ENCODE measurements around the gene MRPL3. TPM values are rescaled to one million over a fixed set of nuclear protein-coding genes. Genes with fewer than 3 reads are reported as not detected.
A peak's percentile ranks its signal among the peaks of the same experiment; 100 is the strongest.

Gene MRPL3
- total RNA-seq (2021), result 127 to 162 TPM (median 135 TPM) in 3 replicates
- percentile 96 among the genes with signal in this experiment for Bru-seq, nascent RNA
- long read RNA-seq, experiment 1, transcript MRPL3-209 (10 exons, 1,377 nt), result minor isoform, 10 of 487 reads
- long read RNA-seq, experiment 1, transcript MRPL3-201 (10 exons, 1,706 nt), result major isoform, 414 of 487 reads
- long read RNA-seq, experiment 1, partial matches to known transcripts, result 28 of 487 reads
- long read RNA-seq, experiment 1, other reads (novel, unspliced or antisense), result 29 of 487 reads
- long read RNA-seq, experiment 2, transcript MRPL3-201 (10 exons, 1,706 nt), result major isoform, 136 of 258 reads
- long read RNA-seq, experiment 2, partial matches to known transcripts, result 43 of 258 reads
- long read RNA-seq, experiment 2, other reads (novel, unspliced or antisense), result 76 of 258 reads
- long read RNA-seq, experiment 3, transcript MRPL3-201 (10 exons, 1,706 nt), result major isoform, 982 of 1,087 reads
- long read RNA-seq, experiment 3, transcript MRPL3-209 (10 exons, 1,377 nt), result minor isoform, 21 of 1,087 reads
- long read RNA-seq, experiment 3, transcript MRPL3-202 (11 exons, 1,457 nt), result minor isoform, 15 of 1,087 reads
- long read RNA-seq, experiment 3, transcript MRPL3-208 (4 exons, 813 nt), result minor isoform, 8 of 1,087 reads
- long read RNA-seq, experiment 3, partial matches to known transcripts, result 9 of 1,087 reads
- long read RNA-seq, experiment 3, other reads (novel, unspliced or antisense), result 52 of 1,087 reads

DNA sequence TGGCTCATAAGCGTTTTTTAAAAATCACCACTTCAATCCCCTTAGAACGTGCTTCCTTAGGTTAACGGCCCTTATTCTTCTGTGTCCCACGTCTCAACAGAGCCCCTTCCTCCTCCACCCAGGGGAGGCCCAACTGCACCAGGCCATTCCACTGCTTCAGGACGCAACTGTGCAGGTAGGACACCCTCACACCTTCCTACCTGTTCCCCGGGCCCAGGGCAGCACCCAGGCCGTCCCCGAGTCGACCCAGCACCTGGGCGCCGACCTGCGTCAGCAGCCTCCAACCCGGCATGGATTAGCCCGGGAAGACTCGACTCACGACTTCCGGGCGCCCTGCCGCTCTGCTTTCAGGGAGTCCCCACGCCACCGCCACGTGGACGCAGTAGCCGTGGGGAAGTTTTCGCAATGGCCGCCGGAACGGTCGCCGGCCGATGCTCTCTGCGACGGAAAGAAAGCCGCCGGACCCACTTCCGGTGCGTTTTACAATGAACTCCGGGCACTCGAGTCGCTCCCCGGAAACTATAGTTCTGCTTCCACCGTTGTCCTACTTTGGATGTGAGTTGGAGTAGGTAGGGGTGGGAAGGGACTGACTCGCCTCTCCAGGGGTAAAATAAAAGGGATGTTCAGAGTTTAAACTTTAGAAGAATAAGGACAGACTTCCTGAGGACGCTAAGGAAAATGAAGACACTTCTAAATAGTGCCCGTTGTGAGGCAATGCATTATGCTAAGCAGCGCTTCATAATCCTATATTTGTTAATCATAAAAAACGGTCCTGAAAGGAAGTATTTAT lies at the start of gene MRPL3:
Gene MRPL3, minus strand, starts transcription at position 442 of the 790 bp plus-strand sequence. Its CDS starts 150 bp downstream, at position 292.
- POLR2A ChIA-PET, result no interaction called here
- CTCF ChIA-PET, result no interaction called here
- Mint-ChIP-seq H3K27me3 (ENCODE audit: low read depth) (peaks cover 30% of the 10 kb centered on the region), H3K27ac (peak within 1 kb of the TSS; percentile 96), H3K4me1 (peaks cover 10% of the 10 kb centered on the region), H3K4me3 (peak within 1 kb of the TSS; percentile 99), H3K36me3 (peaks cover 28% of the 10 kb centered on the region), H3K9me3 (no peaks in the 10 kb centered on the region)
- peak; percentile 84 for DNase-seq (ENCODE audit: low spot score)
- ATAC-seq, result peak; percentile 94
- TF ChIP-seq, protein P1, sequence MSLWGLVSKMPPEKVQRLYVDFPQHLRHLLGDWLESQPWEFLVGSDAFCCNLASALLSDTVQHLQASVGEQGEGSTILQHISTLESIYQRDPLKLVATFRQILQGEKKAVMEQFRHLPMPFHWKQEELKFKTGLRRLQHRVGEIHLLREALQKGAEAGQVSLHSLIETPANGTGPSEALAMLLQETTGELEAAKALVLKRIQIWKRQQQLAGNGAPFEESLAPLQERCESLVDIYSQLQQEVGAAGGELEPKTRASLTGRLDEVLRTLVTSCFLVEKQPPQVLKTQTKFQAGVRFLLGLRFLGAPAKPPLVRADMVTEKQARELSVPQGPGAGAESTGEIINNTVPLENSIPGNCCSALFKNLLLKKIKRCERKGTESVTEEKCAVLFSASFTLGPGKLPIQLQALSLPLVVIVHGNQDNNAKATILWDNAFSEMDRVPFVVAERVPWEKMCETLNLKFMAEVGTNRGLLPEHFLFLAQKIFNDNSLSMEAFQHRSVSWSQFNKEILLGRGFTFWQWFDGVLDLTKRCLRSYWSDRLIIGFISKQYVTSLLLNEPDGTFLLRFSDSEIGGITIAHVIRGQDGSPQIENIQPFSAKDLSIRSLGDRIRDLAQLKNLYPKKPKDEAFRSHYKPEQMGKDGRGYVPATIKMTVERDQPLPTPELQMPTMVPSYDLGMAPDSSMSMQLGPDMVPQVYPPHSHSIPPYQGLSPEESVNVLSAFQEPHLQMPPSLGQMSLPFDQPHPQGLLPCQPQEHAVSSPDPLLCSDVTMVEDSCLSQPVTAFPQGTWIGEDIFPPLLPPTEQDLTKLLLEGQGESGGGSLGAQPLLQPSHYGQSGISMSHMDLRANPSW (CRISPR knock-in tag; conservative IDR thresholded peaks at IDR 0.05; ENCODE audit: low read depth), result no peak
- no peak for TF ChIP-seq RORB (CRISPR knock-in tag; IDR thresholded peaks at IDR 0.05)
- peak; percentile 95 for TF ChIP-seq MYBL2 (CRISPR knock-in tag; IDR thresholded peaks at IDR 0.05)
- peak; percentile 73 for TF ChIP-seq PRRX2 (CRISPR knock-in tag; IDR thresholded peaks at IDR 0.05)
- peak; percentile 77; the same call in 1 of the 2 replicates for TF ChIP-seq TCF7 (CRISPR knock-in tag; IDR thresholded peaks at IDR 0.05; ENCODE audit: low read depth)
- TF ChIP-seq FOXP1 (CRISPR knock-in tag; IDR thresholded peaks at IDR 0.05; ENCODE audit: borderline replicate concordance), result peak; percentile 94
- TF ChIP-seq, protein P2, sequence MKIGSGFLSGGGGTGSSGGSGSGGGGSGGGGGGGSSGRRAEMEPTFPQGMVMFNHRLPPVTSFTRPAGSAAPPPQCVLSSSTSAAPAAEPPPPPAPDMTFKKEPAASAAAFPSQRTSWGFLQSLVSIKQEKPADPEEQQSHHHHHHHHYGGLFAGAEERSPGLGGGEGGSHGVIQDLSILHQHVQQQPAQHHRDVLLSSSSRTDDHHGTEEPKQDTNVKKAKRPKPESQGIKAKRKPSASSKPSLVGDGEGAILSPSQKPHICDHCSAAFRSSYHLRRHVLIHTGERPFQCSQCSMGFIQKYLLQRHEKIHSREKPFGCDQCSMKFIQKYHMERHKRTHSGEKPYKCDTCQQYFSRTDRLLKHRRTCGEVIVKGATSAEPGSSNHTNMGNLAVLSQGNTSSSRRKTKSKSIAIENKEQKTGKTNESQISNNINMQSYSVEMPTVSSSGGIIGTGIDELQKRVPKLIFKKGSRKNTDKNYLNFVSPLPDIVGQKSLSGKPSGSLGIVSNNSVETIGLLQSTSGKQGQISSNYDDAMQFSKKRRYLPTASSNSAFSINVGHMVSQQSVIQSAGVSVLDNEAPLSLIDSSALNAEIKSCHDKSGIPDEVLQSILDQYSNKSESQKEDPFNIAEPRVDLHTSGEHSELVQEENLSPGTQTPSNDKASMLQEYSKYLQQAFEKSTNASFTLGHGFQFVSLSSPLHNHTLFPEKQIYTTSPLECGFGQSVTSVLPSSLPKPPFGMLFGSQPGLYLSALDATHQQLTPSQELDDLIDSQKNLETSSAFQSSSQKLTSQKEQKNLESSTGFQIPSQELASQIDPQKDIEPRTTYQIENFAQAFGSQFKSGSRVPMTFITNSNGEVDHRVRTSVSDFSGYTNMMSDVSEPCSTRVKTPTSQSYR (CRISPR knock-in tag; IDR thresholded peaks at IDR 0.05), result no peak
- no peak for TF ChIP-seq SOX15 (CRISPR knock-in tag; IDR thresholded peaks at IDR 0.05)
- TF ChIP-seq NFYB (CRISPR knock-in tag; conservative IDR thresholded peaks at IDR 0.05; ENCODE audit: low read depth), result peak; percentile 40; the same call in 1 of the 2 replicates
- 0 out of 2 replicates have a peak, but pooled peaks have one; percentile 64 for TF ChIP-seq TEAD4 (CRISPR knock-in tag; IDR thresholded peaks at IDR 0.05)
- no peak for TF ChIP-seq ELF4 (CRISPR knock-in tag; IDR thresholded peaks at IDR 0.05; ENCODE audit: low read depth)
- TF ChIP-seq ZNF121 (CRISPR knock-in tag; IDR thresholded peaks at IDR 0.05), result no peak
- TF ChIP-seq, protein P3, sequence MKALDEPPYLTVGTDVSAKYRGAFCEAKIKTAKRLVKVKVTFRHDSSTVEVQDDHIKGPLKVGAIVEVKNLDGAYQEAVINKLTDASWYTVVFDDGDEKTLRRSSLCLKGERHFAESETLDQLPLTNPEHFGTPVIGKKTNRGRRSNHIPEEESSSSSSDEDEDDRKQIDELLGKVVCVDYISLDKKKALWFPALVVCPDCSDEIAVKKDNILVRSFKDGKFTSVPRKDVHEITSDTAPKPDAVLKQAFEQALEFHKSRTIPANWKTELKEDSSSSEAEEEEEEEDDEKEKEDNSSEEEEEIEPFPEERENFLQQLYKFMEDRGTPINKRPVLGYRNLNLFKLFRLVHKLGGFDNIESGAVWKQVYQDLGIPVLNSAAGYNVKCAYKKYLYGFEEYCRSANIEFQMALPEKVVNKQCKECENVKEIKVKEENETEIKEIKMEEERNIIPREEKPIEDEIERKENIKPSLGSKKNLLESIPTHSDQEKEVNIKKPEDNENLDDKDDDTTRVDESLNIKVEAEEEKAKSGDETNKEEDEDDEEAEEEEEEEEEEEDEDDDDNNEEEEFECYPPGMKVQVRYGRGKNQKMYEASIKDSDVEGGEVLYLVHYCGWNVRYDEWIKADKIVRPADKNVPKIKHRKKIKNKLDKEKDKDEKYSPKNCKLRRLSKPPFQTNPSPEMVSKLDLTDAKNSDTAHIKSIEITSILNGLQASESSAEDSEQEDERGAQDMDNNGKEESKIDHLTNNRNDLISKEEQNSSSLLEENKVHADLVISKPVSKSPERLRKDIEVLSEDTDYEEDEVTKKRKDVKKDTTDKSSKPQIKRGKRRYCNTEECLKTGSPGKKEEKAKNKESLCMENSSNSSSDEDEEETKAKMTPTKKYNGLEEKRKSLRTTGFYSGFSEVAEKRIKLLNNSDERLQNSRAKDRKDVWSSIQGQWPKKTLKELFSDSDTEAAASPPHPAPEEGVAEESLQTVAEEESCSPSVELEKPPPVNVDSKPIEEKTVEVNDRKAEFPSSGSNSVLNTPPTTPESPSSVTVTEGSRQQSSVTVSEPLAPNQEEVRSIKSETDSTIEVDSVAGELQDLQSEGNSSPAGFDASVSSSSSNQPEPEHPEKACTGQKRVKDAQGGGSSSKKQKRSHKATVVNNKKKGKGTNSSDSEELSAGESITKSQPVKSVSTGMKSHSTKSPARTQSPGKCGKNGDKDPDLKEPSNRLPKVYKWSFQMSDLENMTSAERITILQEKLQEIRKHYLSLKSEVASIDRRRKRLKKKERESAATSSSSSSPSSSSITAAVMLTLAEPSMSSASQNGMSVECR (CRISPR knock-in tag; IDR thresholded peaks at IDR 0.05; ENCODE audit: borderline replicate concordance), result peak; percentile 95; the same call in 1 of the 2 replicates
- TF ChIP-seq ZNF396 (CRISPR knock-in tag; IDR thresholded peaks at IDR 0.05; ENCODE audit: borderline replicate concordance), result no peak
- TF ChIP-seq ZNF219 (CRISPR knock-in tag; IDR thresholded peaks at IDR 0.05; ENCODE audit: borderline replicate concordance), result no peak
- TF ChIP-seq MXD4 (CRISPR knock-in tag; IDR thresholded peaks at IDR 0.05; ENCODE audit: borderline replicate concordance), result no peak
- 0 out of 2 replicates have a peak, but pooled peaks have one; percentile 64 for TF ChIP-seq RELA (CRISPR knock-in tag; IDR thresholded peaks at IDR 0.05; ENCODE audit: borderline replicate concordance)
- TF ChIP-seq, protein P4, sequence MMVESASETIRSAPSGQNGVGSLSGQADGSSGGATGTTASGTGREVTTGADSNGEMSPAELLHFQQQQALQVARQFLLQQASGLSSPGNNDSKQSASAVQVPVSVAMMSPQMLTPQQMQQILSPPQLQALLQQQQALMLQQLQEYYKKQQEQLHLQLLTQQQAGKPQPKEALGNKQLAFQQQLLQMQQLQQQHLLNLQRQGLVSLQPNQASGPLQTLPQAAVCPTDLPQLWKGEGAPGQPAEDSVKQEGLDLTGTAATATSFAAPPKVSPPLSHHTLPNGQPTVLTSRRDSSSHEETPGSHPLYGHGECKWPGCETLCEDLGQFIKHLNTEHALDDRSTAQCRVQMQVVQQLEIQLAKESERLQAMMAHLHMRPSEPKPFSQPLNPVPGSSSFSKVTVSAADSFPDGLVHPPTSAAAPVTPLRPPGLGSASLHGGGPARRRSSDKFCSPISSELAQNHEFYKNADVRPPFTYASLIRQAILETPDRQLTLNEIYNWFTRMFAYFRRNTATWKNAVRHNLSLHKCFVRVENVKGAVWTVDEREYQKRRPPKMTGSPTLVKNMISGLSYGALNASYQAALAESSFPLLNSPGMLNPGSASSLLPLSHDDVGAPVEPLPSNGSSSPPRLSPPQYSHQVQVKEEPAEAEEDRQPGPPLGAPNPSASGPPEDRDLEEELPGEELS (CRISPR knock-in tag; IDR thresholded peaks at IDR 0.05), result peak; percentile 85
- TF ChIP-seq NFE2L1 (CRISPR knock-in tag; IDR thresholded peaks at IDR 0.05), result no peak; the same call in 1 of the 2 replicates
- TF ChIP-seq, protein P5, sequence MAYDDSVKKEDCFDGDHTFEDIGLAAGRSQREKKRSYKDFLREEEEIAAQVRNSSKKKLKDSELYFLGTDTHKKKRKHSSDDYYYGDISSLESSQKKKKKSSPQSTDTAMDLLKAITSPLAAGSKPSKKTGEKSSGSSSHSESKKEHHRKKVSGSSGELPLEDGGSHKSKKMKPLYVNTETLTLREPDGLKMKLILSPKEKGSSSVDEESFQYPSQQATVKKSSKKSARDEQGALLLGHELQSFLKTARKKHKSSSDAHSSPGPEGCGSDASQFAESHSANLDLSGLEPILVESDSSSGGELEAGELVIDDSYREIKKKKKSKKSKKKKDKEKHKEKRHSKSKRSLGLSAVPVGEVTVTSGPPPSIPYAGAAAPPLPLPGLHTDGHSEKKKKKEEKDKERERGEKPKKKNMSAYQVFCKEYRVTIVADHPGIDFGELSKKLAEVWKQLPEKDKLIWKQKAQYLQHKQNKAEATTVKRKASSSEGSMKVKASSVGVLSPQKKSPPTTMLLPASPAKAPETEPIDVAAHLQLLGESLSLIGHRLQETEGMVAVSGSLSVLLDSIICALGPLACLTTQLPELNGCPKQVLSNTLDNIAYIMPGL (CRISPR knock-in tag; IDR thresholded peaks at IDR 0.05), result peak; percentile 60; the same call in 1 of the 2 replicates
- TF ChIP-seq SMAD4 (CRISPR knock-in tag; IDR thresholded peaks at IDR 0.05), result 0 out of 2 replicates have a peak, but pooled peaks have one; percentile 30

Data from WTC11 (cell line).